ENCODE results near the gene ITGA4.
"Not testable (repeated sequence)": the region's sequence is repeated elsewhere in the genome, so short reads cannot be mapped to it uniquely, and the experiment has no call there.

Gene ITGA4

GRCh38 chr2:181457121-181457740 is at the start of gene ITGA4:
Gene ITGA4 (plus strand): TSS chr2:181457386. CDS start chr2:181457655, 269 bp downstream.
- peak; percentile 74 for DNase-seq (ENCODE audit: low read depth in 1 of 2, low spot score in 1 of 2)

- no peak for DNase-seq (ENCODE audit: low read depth in 1 of 2, low spot score in 1 of 2)
Observed at GRCh38 chr2:181408861-181409260, 48.3 kb upstream of the ITGA4 start.

- no peak for DNase-seq (ENCODE audit: low read depth in 1 of 2, low spot score in 1 of 2)
Observed at GRCh38 chr2:181411105-181411849, 45.9 kb upstream of the ITGA4 start.

- no peak for DNase-seq (ENCODE audit: low read depth in 1 of 2, low spot score in 1 of 2)
Observed at GRCh38 chr2:181419129-181419855, 37.9 kb upstream of the ITGA4 start.

GRCh38 chr2:181420259-181421130 is 36.7 kb upstream of the ITGA4 start:
- DNase-seq (ENCODE audit: low read depth in 1 of 2, low spot score in 1 of 2) = no peak

- no peak for DNase-seq (ENCODE audit: low read depth in 1 of 2, low spot score in 1 of 2)
Observed at GRCh38 chr2:181421131-181421458, 36.1 kb upstream of the ITGA4 start.

- no peak for DNase-seq (ENCODE audit: low read depth in 1 of 2, low spot score in 1 of 2)
Observed at GRCh38 chr2:181421464-181421863, 35.7 kb upstream of the ITGA4 start.

- no peak for DNase-seq (ENCODE audit: low read depth in 1 of 2, low spot score in 1 of 2)
Observed at GRCh38 chr2:181426672-181427071, 30.5 kb upstream of the ITGA4 start.

GRCh38 chr2:181430406-181431118 is 26.6 kb upstream of the ITGA4 start:
- DNase-seq (ENCODE audit: low read depth in 1 of 2, low spot score in 1 of 2) = no peak

GRCh38 chr2:181431674-181432073 is 25.5 kb upstream of the ITGA4 start:
- no peak for DNase-seq (ENCODE audit: low read depth in 1 of 2, low spot score in 1 of 2)

GRCh38 chr2:181438261-181438660 is 18.9 kb upstream of the ITGA4 start:
- DNase-seq (ENCODE audit: low read depth in 1 of 2, low spot score in 1 of 2) = no peak

- no peak for DNase-seq (ENCODE audit: low read depth in 1 of 2, low spot score in 1 of 2)
Observed at GRCh38 chr2:181440344-181440743, 16.8 kb upstream of the ITGA4 start.

GRCh38 chr2:181440919-181441318 is 16.3 kb upstream of the ITGA4 start:
- no peak for DNase-seq (ENCODE audit: low read depth in 1 of 2, low spot score in 1 of 2)

GRCh38 chr2:181441670-181442069 is 15.5 kb upstream of the ITGA4 start:
- no peak for DNase-seq (ENCODE audit: low read depth in 1 of 2, low spot score in 1 of 2)

GRCh38 chr2:181444654-181445053 is 12.5 kb upstream of the ITGA4 start:
- DNase-seq (ENCODE audit: low read depth in 1 of 2, low spot score in 1 of 2) = no peak

- no peak for DNase-seq (ENCODE audit: low read depth in 1 of 2, low spot score in 1 of 2)
Observed at GRCh38 chr2:181446985-181447384, 10.2 kb upstream of the ITGA4 start.

GRCh38 chr2:181449278-181449677 is 7.9 kb upstream of the ITGA4 start:
- not testable (repeated sequence) for DNase-seq (ENCODE audit: low read depth in 1 of 2, low spot score in 1 of 2)

- DNase-seq (ENCODE audit: low read depth in 1 of 2, low spot score in 1 of 2) = no peak
Observed at GRCh38 chr2:181454686-181455450, 2.3 kb upstream of the ITGA4 start.

GRCh38 chr2:181456660-181457120 is 496 bp upstream of the ITGA4 start:
- peak; percentile 23 to 44 for DNase-seq (ENCODE audit: low read depth in 1 of 2, low spot score in 1 of 2)

All from stimulated activated CD4-positive, alpha-beta T cell treated with anti-CD3 and anti-CD28 coated beads, Interleukin-15, amount 100 ng/mL, for 1 hour (primary cell).